SU-DHL-6 (cell line): ENCODE data around the gene OR6C76.

ENCODE experiments used
- EZH2phosphoT487 ChIP-seq: fragments of 200-600 bp; sonication (generic), shearing (Covaris generic); conservative IDR thresholded peaks from 2 replicates; pipeline ENCODE4 v1.6.1; 2018; ENCODE audit warnings: mild to moderate bottlenecking, antibody characterized with exemption, low read length, moderate library complexity, mixed read lengths
- TF ChIP-seq, protein P1 (sequence below): fragments of 200-600 bp; sonication (generic); IDR thresholded peaks from one replicate; pipeline ENCODE4 v1.5.1; 2017; ENCODE audit warnings: antibody characterized with exemption, mild to moderate bottlenecking, low read length, moderate library complexity; ENCODE audit not compliant: insufficient read depth, poor library complexity, severe bottlenecking

- TF ChIP-seq, protein P1, sequence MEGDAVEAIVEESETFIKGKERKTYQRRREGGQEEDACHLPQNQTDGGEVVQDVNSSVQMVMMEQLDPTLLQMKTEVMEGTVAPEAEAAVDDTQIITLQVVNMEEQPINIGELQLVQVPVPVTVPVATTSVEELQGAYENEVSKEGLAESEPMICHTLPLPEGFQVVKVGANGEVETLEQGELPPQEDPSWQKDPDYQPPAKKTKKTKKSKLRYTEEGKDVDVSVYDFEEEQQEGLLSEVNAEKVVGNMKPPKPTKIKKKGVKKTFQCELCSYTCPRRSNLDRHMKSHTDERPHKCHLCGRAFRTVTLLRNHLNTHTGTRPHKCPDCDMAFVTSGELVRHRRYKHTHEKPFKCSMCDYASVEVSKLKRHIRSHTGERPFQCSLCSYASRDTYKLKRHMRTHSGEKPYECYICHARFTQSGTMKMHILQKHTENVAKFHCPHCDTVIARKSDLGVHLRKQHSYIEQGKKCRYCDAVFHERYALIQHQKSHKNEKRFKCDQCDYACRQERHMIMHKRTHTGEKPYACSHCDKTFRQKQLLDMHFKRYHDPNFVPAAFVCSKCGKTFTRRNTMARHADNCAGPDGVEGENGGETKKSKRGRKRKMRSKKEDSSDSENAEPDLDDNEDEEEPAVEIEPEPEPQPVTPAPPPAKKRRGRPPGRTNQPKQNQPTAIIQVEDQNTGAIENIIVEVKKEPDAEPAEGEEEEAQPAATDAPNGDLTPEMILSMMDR, result no peak
- no peak for TF ChIP-seq EZH2phosphoT487
Measured at GRCh38 chr12:55396326-55396725, 29.7 kb upstream of the OR6C76 start.
